NCI-H187 (cell line): Measurements from ENCODE around the gene CXCL3.
A peak's percentile ranks its signal among the peaks of the same experiment; 100 is the strongest.

Experiments
- DNase-seq, 2 experiments: peaks; one replicate each; lab custom pipeline; 2025; lab: John Stamatoyannopoulos, UW

The CXCL3 gene

GRCh38 chr4:74055498-74055897 lies 17.0 kb upstream of the CXCL3 start:
- DNase-seq: no peak

GRCh38 chr4:74055096-74055495 lies 16.6 kb upstream of the CXCL3 start:
- no peak for DNase-seq

- DNase-seq: peak; percentile 31 to 64
These were observed 16.1 kb upstream of the CXCL3 start for GRCh38 chr4:74054483-74055047.

GRCh38 chr4:74047152-74047551 lies 8.7 kb upstream of the CXCL3 start:
- no peak for DNase-seq

- no peak for DNase-seq
These were observed 7.3 kb upstream of the CXCL3 start for GRCh38 chr4:74045772-74046171.

- DNase-seq: no peak
These were observed 6.8 kb upstream of the CXCL3 start for GRCh38 chr4:74045247-74045646.

- DNase-seq: no peak
These were observed 6.2 kb upstream of the CXCL3 start for GRCh38 chr4:74044677-74045076.

GRCh38 chr4:74042681-74043080 lies 4.2 kb upstream of the CXCL3 start:
- DNase-seq: no peak

GRCh38 chr4:74041418-74041817 lies 2.9 kb upstream of the CXCL3 start:
- DNase-seq: no peak

- DNase-seq: peak in 1 of 2 experiments; percentile 19
These were observed 850 bp upstream of the CXCL3 start for GRCh38 chr4:74039315-74039763.

- DNase-seq: no peak
These were observed 434 bp downstream of the CXCL3 start for GRCh38 chr4:74038086-74038424.

GRCh38 chr4:74037076-74037955 lies 1.2 kb downstream of the CXCL3 start:
- no peak for DNase-seq

- DNase-seq: no peak
These were observed 4.8 kb downstream of the CXCL3 start for GRCh38 chr4:74033739-74034138.

GRCh38 chr4:74032064-74032463 lies 6.4 kb downstream of the CXCL3 start:
- DNase-seq: no peak

- DNase-seq: no peak
These were observed 6.9 kb downstream of the CXCL3 start for GRCh38 chr4:74031576-74031975.

GRCh38 chr4:74030285-74030684 lies 8.2 kb downstream of the CXCL3 start:
- DNase-seq: no peak

GRCh38 chr4:74028504-74028903 lies 10.0 kb downstream of the CXCL3 start:
- no peak for DNase-seq

- DNase-seq: no peak
These were observed 14.8 kb downstream of the CXCL3 start for GRCh38 chr4:74023709-74024108.

GRCh38 chr4:74021601-74022000 lies 16.9 kb downstream of the CXCL3 start:
- DNase-seq: no peak

- DNase-seq: no peak
These were observed 19.7 kb downstream of the CXCL3 start for GRCh38 chr4:74018771-74019170.

- DNase-seq: no peak
These were observed 20.4 kb downstream of the CXCL3 start for GRCh38 chr4:74018116-74018515.

- DNase-seq: no peak
These were observed 22.4 kb downstream of the CXCL3 start for GRCh38 chr4:74016068-74016467.

GRCh38 chr4:74015126-74015780 lies 23.2 kb downstream of the CXCL3 start:
- no peak for DNase-seq
